Hepatocyte (in vitro differentiated cells): ENCODE data around the gene FIGNL2. TPM values are rescaled to one million over a fixed set of nuclear protein-coding genes. Genes with fewer than 3 reads are reported as not detected.

Experiments used
- DNase-seq: peaks from one replicate; pipeline ENCODE4 v3.0.0-alpha.2; 2016; ENCODE audit warnings: low spot score
- H2AFZ ChIP-seq: fragments of 200-600 bp; sonication (generic); 2 replicates; pipeline ENCODE4 v1.6.0; 2016; ENCODE audit warnings: antibody characterized with exemption, mild to moderate bottlenecking
- H3K27ac ChIP-seq: fragments of 200-600 bp; sonication (generic); 2 replicates; pipeline ENCODE4 v1.5.1; 2016; ENCODE audit warnings: mild to moderate bottlenecking
- H3K27me3 ChIP-seq: fragments of 200-600 bp; sonication (generic); 2 replicates; pipeline ENCODE4 v1.6.1; 2016
- H3K36me3 ChIP-seq: fragments of 200-600 bp; sonication (generic); replicated peaks from 2 replicates; pipeline ENCODE4 v1.5.1; 2016; ENCODE audit warnings: low read depth; ENCODE audit not compliant: insufficient read depth
- H3K4me1 ChIP-seq: fragments of 200-600 bp; sonication (generic); 2 replicates; pipeline ENCODE4 v1.5.1; 2016; ENCODE audit warnings: mild to moderate bottlenecking, moderate library complexity; ENCODE audit not compliant: insufficient read depth
- H3K4me2 ChIP-seq: fragments of 200-600 bp; sonication (generic); 2 replicates; pipeline ENCODE4 v1.6.0; 2016
- H3K4me3 ChIP-seq: fragments of 200-600 bp; sonication (generic); 2 replicates; pipeline ENCODE4 v1.5.1; 2016; ENCODE audit warnings: mild to moderate bottlenecking
- H3K79me2 ChIP-seq: fragments of 200-600 bp; sonication (generic); 2 replicates; pipeline ENCODE4 v1.6.0; 2017; ENCODE audit warnings: mild to moderate bottlenecking
- H3K9me2 ChIP-seq: fragments of 200-600 bp; sonication (generic); replicated peaks from 2 replicates; pipeline ENCODE4 v1.6.0; 2017; ENCODE audit warnings: mild to moderate bottlenecking; ENCODE audit not compliant: insufficient read depth
- H3K9me3 ChIP-seq: fragments of 200-600 bp; sonication (generic); 2 replicates; pipeline ENCODE4 v1.5.1; 2016; ENCODE audit warnings: low read depth, mild to moderate bottlenecking
- H4K20me1 ChIP-seq: fragments of 200-600 bp; sonication (generic); 2 replicates; pipeline ENCODE4 v1.6.0; 2016; ENCODE audit warnings: mild to moderate bottlenecking; ENCODE audit not compliant: insufficient read depth, poor library complexity, severe bottlenecking
- EZH2 ChIP-seq: fragments of 200-600 bp; sonication (generic); IDR thresholded peaks from 2 replicates; pipeline ENCODE4 v1.6.1; 2016; ENCODE audit warnings: antibody characterized with exemption, mild to moderate bottlenecking, borderline replicate concordance
- EZH2phosphoT487 ChIP-seq: fragments of 200-600 bp; sonication (generic); IDR thresholded peaks from one replicate; pipeline ENCODE4 v1.6.1; 2018; ENCODE audit warnings: antibody characterized with exemption, mild to moderate bottlenecking, low read depth, moderate library complexity; ENCODE audit not compliant: unreplicated experiment, severe bottlenecking
- WGBS: methylation state at CpG from one replicate; pipeline ENCODE4 v1.1.6; 2016; ENCODE audit warnings: low lambda C conversion rate; ENCODE audit errors: missing lambda C conversion rate; 5-methylcytosine and 5-hydroxymethylcytosine counted together
- polyA plus RNA-seq: library from polyadenylated mRNA; unstranded; fragments of >200 nt; fragmentation: Nextera tagmentation; extraction: Ambion mirVana; gene quantifications from 2 replicates; pipeline ENCODE4 v1.2.1, GENCODE V29; 2016
- total RNA-seq: library from RNA; depleted of rRNA; stranded (reverse); fragments of >200 nt; gene quantifications from 2 replicates; pipeline ENCODE4 v1.2.3, GENCODE V29; 2014
- TF ChIP-seq, protein P1 (sequence below): fragments of 200-600 bp; sonication (generic); IDR thresholded peaks from 2 replicates; pipeline ENCODE4 v1.5.1; 2016; ENCODE audit warnings: antibody characterized with exemption, mild to moderate bottlenecking; ENCODE audit not compliant: poor library complexity

FIGNL2 gene
- total and polyA plus RNA-seq, 2 experiments from 2014 or later: 1.1 to 3.2 TPM

DNA sequence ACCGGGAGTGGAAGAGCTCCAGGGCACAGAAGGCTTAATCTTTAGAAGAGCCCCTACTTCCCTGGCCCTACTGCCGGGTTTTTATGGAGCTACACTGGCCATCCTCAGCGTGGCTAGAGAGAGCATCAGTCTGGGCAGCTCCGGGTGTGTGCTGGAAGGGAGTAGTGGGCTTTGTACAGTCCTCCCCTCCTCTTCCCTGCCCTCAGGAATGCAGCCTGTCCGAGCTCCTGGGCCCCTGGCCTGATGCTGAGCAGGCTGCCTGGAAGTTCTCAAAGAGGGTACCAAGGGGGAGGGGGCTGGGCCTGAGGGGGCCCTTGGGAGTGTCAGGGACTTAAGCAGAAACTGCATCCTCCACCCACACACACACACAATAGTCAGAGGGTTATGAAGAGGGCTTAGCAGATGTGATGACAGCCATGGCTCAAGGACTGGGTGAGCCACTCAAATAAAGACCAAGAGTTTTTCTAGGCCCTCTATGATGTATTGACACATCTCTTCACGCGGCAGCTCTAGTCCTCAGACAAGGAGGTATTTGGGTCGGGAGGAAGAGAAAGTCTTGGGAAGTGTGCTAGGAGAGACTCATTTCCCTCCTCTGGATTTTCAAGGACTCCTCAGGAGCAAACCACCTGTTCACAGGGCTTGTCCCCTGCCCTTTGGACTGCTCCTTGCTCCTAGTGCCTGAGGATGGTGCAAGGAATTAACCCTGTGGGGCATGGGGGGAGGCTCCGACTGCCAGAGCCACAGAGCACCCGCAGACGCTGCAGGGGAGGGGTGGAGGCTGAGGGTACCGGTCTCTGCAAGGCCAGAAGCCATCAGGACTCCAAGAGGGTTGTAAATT lies 16.5 kb upstream of the FIGNL2 start:
- Histone ChIP-seq H3K79me2 (no peaks in the 10 kb centered on the region), H3K9me2 (no peaks in the 10 kb centered on the region), H3K27me3 (peaks cover 8% of the 10 kb centered on the region), H2AFZ (peak overlapping the region; percentile 21), H3K36me3 (no peaks in the 10 kb centered on the region), H3K4me3 (no peak overlapping the region), H3K4me2 (peak overlapping the region; percentile 89), H4K20me1 (no peaks in the 10 kb centered on the region), H3K4me1 (peaks cover 45% of the 10 kb centered on the region), H3K27ac (peak overlapping the region; percentile 22), H3K9me3 (no peaks in the 10 kb centered on the region)
- TF ChIP-seq EZH2 (no peak), EZH2phosphoT487 (no peak)
- TF ChIP-seq, protein P1, sequence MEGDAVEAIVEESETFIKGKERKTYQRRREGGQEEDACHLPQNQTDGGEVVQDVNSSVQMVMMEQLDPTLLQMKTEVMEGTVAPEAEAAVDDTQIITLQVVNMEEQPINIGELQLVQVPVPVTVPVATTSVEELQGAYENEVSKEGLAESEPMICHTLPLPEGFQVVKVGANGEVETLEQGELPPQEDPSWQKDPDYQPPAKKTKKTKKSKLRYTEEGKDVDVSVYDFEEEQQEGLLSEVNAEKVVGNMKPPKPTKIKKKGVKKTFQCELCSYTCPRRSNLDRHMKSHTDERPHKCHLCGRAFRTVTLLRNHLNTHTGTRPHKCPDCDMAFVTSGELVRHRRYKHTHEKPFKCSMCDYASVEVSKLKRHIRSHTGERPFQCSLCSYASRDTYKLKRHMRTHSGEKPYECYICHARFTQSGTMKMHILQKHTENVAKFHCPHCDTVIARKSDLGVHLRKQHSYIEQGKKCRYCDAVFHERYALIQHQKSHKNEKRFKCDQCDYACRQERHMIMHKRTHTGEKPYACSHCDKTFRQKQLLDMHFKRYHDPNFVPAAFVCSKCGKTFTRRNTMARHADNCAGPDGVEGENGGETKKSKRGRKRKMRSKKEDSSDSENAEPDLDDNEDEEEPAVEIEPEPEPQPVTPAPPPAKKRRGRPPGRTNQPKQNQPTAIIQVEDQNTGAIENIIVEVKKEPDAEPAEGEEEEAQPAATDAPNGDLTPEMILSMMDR: no peak
- WGBS: 19% methylated on average over 12 of the region's 12 CpGs
- DNase-seq: peak; percentile 59

DNA sequence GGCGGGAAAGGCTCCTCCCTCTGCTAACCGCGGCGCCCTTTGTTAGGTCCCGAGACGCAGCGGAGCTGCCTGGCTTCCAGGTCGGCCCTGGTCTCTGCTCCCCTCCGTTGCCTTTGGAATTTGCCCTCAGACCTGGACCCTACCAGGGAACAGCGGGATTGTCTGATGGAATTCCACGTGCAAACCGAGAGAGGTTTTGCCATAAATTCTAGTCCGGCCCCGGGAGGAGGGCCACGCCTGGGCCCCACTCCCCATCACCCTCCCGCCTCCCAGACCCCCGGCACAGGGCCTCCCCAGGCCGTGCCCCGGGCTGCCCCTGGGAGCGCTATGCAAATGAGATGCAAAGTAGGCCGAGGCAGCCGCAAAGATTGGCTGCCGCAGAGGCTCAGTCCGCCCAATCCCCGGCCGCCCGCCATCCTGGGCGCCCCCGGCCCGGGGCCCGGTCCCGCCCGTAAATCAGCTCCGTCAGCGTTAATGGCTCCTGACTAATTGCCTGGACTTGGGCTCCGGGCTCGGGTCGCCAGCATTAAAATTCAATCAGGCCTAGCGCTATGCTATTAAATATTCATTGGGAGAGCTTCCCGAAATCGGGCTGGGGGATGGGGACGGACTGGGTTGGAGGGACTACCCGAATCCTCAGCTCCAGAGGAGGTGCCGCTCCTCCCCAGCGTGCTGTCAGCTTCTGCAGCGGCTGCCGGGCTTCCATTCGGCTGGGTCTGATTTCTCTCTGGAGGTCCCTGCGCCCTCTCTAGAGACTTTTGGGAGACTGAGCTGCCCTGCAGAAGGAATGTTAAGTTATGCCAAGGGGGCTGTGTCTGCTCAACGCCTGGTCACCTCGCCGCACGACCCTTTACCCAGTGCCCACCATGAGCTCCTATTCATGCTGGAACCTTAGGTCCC lies 15.7 kb upstream of the FIGNL2 start:
- 3% methylated on average over 40 of the region's 53 CpGs for WGBS
- TF ChIP-seq EZH2: no peak
- no peak for TF ChIP-seq EZH2phosphoT487
- TF ChIP-seq, protein P1: no peak
- Histone ChIP-seq H4K20me1 (no peaks in the 10 kb centered on the region), H3K4me2 (peak overlapping the region; percentile 89), H3K27ac (no peak overlapping the region), H2AFZ (peak overlapping the region; percentile 21), H3K36me3 (no peaks in the 10 kb centered on the region), H3K9me3 (no peaks in the 10 kb centered on the region), H3K4me1 (peaks cover 38% of the 10 kb centered on the region), H3K79me2 (no peaks in the 10 kb centered on the region), H3K27me3 (peaks cover 3% of the 10 kb centered on the region), H3K9me2 (no peaks in the 10 kb centered on the region), H3K4me3 (no peak overlapping the region)
- peak; percentile 74 for DNase-seq

DNA sequence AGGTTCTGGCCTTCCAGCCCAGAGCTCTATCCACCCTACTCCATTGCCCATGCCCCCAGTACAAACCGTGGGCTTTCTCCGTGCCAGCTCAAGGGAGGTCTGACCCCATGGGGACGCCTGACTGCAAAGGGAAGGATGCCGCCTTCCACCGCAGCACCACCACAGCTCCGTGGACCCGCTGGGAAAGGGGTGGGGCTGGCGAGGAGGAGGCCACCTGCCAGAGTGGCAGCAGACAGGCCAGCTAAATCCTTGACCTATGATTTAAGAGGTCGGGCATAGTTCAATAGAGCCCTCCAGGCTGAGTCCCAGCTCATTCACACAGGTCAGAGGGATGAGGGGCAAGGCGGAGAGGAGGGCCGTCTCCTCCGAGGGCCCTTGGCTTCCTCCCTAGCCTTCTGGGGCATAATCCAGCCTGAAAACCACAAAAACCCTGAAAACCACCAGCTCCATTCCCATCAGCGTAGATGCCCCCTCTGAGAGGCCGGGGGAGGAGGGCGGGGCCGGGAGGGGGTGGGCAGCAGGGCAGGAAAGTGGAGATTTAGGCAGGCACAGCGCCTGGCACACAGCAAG lies 14.9 kb upstream of the FIGNL2 start:
- Histone ChIP-seq H3K79me2 (no peaks in the 10 kb centered on the region), H4K20me1 (no peaks in the 10 kb centered on the region), H3K4me3 (no peak overlapping the region), H3K4me2 (peak overlapping the region; percentile 89), H3K27ac (no peak overlapping the region), H3K36me3 (no peaks in the 10 kb centered on the region), H3K9me3 (no peaks in the 10 kb centered on the region), H3K4me1 (peaks cover 31% of the 10 kb centered on the region), H3K9me2 (no peaks in the 10 kb centered on the region), H3K27me3 (no peaks in the 10 kb centered on the region), H2AFZ (peak overlapping the region; percentile 2)
- 36% methylated on average over 14 of the region's 17 CpGs for WGBS
- TF ChIP-seq, protein P1: no peak
- TF ChIP-seq EZH2 (no peak), EZH2phosphoT487 (no peak)
- no peak for DNase-seq
